Right renal pelvis (tissue), 4 donors: Measurements from ENCODE around the gene PI16. TPM values are rescaled to one million over a fixed set of nuclear protein-coding genes. Genes with fewer than 3 reads are reported as not detected.

Experiments used
- DNase-seq, 4 donors: peaks; one replicate each; pipeline ENCODE4 v3.0.0-alpha.2; 2013; ENCODE audit warnings: low read depth in 4 of 4, low spot score in 3 of 4, missing footprints in 1 of 4
- polyA plus RNA-seq, 4 donors: library from polyadenylated mRNA; unstranded; fragments of 120-200 nt; gene quantifications; one replicate each; pipeline ENCODE4 v1.2.1, GENCODE V29; 2013; ENCODE audit not compliant: insufficient read length in 4 of 4

Gene PI16
- polyA plus RNA-seq: 1 to 10 TPM; 1.8 to 9.7 (median 2.5) TPM

DNA sequence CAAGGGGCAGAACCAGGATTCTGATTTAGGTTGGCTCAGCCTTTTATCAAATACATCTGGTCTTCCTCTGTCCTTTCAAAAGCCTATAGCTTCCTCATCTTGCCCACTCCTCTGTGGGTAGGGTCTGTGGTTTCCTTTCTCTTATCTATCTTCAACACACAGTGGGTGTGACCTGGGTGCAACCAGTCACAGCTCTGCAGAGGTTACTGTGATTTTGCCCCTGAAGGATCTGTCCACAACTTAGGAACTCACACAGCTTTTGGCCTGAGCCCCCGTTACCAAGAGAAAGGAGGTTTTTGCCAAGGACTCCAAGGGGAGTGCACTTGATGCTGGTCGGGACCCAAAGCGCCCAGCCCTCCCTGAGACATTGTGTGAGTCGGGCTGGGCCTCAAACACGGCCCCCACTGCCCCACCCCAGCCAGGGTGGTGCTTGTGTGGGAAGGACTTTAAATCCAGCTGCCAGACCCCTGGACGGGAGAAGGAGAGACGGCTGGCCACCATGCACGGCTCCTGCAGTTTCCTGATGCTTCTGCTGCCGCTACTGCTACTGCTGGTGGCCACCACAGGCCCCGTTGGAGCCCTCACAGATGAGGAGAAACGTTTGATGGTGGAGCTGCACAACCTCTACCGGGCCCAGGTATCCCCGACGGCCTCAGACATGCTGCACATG lies at the start of gene PI16:
Gene PI16, plus strand, starts transcription at position 477 of the 670 bp plus-strand sequence. Its CDS starts 23 bp downstream, at position 500.
- DNase-seq: no peak

GRCh38 chr6:36904851-36905393 lies 49.6 kb upstream of the PI16 start:
- DNase-seq: no peak

- no peak for DNase-seq
These were observed 47.8 kb upstream of the PI16 start for GRCh38 chr6:36906539-36907325.

DNA sequence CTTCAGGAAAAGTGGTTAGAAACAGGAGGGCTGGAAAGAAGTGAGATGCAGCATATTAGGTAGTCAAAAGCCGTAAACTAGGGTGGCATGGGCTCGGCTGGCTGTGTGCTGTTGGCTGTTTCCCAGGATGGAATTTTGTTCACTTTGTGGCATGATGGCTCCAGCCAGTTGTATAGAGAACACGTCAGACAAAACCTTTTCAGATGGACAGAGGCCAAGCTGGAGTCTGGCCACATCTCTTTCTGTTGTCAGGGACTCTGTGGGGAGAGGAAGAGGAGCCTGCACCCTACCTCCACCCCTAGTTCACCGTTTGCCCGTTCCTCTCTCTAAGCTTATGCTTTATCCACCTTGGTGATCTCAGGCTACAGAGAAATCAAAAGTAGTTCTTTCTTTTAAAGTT lies 46.8 kb upstream of the PI16 start:
- DNase-seq: no peak

DNA sequence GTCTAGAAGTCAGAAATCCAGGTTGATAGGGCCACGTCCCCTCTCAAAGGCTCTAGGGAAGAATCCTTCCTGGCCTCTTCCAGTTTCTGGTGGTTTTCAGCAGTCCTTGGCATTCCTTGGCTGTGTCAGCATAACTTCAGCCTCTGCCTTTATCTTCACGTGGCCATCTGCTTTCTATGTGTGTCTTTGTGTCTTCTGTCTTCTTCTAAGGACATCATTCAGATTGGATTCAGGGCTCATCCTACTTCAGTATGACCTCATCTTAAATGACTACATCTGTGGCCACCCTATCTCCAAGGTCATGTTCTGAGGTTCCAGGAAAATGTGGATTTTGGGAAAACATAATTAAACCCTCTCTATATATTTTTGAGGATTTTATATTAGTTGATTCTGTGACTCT lies 45.8 kb upstream of the PI16 start:
- no peak for DNase-seq

GRCh38 chr6:36912030-36912454 lies 42.5 kb upstream of the PI16 start:
- DNase-seq: no peak

DNA sequence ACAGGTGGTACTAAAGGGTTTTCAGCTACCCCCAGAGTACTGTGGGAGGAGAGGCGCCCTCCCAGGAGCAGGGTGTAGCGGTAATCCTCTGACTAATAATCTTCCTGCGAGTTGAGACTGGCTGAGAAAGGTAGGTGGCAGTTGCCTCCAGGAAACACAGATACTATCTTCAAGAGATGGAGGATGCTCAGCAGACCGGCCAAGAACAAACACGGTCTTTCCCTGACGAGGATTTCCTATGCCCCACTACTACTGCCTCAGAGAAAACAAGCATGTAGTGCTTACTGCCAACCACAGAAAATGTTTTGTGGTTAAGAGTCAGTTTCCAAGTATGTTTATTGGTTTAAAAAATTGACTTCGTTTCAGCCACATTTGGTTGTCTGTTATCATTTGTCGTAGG lies 42.0 kb upstream of the PI16 start:
- no peak for DNase-seq

DNA sequence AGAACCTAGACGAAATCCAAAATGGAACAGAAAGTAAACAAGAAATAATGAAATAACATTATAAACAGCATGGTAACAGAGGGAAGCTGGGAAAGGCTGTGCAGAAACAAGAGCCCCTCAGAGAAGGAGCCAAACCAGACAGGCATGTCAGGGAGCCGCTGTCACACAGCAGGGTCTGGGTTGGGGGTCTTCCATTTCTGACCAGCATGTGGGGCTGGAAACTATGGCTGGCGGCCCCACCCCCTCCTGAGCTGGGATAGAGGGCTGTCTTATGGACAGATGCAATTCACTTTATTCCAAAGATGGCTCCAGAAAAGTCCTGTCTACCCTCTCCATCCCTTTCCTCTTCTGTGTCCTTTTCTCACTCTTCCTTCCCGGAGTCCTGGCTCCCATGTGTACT lies 41.5 kb upstream of the PI16 start:
- no peak for DNase-seq

DNA sequence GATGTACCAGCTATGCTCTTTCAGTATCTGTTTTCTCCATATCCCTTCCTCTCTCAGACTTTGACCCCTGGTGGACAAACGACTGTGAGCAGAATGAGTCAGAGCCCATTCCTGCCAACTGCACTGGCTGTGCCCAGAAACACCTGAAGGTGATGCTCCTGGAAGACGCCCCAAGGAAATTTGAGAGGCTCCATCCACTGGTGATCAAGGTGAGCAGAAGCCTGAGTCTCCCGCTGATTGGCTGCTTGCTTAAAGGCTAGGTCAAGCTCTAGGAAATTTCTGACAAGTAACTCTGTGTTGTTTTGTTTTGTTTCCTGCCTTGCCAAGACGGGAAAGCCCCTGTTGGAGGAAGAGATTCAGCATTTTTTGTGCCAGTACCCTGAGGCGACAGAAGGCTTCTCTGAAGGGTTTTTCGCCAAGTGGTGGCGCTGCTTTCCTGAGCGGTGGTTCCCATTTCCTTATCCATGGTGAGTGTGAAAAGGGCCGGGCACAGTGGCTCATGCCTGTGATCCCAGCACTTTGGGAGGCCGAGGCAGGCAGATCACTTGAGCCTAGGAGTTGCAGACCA lies 40.2 kb upstream of the PI16 start:
- peak in 1 of 4 donors; percentile 14 for DNase-seq

DNA sequence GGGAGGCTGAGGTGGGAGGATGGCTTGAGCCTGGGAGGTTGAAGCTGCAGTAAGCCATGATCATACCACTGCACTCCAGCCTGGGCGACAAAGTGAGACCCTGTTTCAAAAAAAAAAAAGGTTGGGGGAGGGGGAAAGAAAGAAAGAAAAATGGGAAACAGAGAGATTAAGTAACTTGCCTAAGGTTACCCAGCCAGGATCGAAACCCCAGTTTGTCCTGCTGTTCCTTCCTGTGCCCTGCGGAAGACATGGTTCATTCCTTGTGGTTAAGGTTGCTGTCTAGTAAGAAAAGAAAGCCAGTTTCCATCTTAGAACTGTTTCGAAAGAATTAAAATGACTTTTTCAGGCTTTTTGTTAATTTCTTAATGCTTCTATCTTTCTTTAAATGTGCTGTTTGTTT lies 38.9 kb upstream of the PI16 start:
- no peak for DNase-seq

DNA sequence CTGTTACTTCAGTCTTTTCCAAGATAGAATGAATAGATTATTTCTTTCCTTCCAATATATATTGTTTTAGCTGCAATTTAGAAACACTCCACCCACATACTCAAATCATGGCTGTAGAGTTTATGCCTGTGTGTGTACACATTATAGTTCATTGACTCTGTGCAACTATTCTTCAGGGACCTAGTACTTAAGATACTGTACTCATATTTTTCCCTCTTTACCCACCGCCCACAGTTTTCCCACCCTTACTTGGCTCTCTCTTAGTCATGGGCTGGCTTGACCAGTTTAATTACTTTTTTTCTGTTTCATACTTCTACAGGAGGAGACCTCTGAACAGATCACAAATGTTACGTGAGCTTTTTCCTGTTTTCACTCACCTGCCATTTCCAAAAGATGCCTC lies 38.4 kb upstream of the PI16 start:
- no peak for DNase-seq

DNA sequence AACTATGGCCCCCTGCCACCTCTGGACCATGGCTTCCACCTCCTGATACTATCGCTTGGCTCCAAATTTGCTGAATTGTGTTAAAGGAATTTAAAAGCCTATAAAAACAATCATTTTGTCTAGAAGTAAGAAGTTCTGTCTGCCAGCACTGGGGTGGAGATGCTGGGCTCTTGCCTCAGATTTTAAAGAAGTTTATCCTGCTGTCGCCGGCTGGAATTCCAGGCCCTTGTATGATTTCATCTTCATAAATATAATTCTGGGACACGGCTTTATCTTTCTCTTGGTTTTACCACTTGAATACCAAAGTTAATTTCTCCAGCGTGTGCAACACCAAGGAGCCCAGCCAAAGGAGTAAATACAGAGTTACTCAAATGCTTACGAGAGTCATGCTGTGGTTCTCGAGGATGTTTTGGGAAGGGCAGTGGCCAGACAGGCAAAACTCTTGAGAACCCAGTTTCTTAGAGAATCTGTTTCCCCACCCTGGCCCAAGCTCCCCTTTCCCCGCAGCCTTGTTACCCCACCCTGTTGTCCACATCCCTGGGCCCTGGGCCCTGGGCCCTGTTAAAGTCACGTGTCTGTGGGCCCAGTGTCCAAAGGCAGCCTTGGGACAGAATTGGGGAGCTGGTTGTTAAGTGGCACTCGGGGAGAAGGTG lies 36.9 kb upstream of the PI16 start:
- no peak for DNase-seq

DNA sequence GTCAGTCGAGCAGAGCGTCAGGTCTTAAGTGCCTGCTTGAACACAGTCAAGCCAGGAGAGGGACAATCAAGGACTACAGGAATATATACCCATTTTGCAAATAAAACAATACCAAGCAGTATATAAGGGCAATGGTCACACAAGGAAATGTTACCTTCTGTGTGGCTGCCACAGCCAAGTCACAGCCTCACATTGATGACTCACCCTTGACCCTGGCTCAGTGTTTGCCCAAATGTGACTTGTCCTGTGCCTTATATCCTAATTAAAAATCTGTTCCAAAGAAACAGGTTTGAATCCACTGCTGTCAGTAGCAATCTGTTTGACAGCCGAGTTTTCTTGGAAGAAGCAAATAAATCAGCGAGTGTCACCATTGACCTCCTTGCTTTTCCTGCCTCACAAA lies 34.5 kb upstream of the PI16 start:
- no peak for DNase-seq

GRCh38 chr6:36920546-36920945 lies 34.0 kb upstream of the PI16 start:
- no peak for DNase-seq

DNA sequence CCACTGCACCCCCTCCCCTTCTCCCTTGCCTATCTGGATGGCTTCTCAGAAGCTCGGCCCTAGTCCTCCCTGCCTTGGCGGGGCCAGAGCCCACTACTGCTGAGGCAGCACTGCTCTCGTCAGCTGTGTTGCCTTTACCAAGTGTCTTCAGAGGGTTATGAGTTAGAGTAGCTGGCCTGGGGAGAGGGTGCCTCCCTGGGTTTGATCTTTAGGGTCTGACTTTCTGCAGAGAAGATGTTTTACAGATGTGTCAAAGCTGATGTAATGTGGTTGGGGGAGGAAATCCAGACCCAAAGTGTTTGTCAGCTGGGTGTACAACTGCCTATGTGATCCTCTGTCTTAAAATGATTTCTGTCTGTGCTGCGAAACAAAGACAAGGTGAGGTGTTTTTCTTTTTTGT lies 30.4 kb upstream of the PI16 start:
- no peak for DNase-seq

DNA sequence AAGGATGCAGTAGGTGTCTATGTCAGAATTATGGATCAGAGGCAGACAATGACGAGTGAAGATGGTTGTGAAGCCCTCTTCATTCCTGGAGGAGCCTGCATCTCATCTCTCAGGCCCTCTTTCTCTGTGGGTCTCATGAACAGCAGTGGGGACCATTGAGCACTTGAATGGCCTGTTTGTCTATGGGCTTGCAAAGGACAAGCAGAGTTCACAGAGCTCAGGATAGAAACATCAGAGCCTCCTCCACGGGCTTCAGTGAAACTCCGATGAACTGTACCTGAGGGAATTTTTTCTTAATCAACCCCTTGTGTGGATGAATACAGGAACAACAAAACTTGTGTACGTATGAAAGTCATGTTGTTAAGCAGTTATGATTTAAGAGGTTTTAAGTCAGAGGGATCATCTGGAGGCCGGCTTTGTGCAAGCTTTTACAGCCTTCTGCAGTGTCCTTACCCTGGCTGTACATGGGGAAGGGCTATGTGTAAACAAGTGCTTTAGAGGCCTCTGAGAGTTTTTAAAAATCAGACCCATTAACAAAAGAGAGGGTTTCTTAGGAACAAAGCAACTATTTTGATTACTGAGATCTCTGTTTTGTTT lies 29.7 kb upstream of the PI16 start:
- no peak for DNase-seq

- DNase-seq: no peak
These were observed 28.7 kb upstream of the PI16 start for GRCh38 chr6:36925809-36926208.

DNA sequence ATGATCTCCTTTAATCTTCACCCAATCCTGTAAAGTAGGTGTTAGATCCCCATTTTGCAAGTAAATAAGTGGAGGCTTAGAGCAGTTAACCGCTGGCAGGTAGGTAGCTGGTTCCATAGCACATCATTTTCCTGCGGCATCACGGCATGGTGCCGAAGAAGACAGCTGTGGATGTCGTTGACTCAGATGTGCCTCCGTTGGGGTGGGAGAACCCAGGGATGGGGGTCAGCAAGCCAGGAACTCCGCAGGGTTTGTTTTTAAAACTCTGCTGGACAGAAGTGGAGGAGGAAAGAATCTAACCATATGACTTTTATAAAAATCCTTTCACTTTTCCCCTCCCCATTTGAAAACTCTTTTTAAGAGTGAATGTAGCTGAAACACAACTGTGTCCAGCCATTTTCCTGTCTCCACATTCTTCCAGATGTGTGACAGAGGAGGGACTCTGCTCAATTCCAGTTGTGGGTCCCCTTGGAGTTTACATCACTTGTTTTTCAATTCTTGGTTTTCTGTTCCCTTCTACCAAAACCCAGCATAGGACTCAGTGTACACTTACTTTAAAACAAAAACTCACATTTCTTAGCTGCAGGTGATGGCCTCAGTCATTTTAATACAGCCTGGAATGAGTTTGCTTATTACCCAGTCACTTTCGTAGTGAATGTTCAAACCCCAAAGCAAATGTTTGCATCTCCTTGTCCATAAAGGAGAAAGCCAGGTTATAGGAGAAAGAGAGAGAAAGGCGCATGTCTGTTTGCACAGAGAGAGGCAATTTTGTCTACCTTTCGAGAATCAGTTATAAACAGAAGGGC lies 27.6 kb upstream of the PI16 start:
- no peak for DNase-seq

DNA sequence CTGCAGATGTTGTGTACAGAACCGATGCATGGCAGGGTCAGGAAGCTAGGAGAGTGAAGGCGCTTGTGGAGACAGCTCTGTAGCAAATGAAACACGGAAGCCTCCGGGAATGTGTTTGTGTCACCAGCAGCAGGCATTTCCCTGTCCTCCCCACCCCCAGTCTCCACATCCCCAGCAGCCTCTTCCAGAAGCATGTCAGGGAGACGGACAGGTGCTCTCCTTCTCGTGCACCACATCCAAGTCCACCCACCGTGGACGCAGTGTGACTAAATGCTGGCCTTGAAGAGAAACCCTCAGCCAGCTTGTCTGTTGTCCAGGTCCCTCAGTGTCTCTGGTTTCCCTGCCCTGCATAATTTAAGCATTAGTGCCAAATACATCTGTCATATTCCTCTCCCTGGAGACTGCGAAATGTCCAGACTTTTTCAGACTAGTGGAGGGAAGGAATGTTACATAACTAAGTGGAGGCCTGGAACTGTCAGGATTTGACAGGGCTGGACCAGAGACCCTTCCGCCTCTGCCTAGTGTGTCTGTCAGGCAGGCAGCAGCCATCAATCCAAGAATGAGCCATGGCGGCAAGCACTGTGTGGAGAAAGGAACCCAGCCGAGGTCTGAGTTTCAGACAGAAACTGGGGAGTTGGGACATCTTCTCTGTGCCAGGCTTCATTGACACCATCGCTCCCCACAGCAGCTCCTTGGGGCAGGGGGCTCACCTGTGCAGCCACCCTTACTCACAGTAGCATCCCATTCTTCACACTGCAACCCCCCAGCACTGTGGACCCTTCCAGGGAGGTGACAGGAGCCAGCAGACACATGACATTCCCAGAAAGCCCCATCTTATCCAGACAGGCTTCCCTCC lies 26.6 kb upstream of the PI16 start:
- no peak for DNase-seq
